G401 (cell line): ENCODE measurements around the gene NCOR2. TPM values are rescaled to one million over a fixed set of nuclear protein-coding genes. Genes with fewer than 3 reads are reported as not detected.
A peak's percentile ranks its signal among the peaks of the same experiment; 100 is the strongest.

Source experiments
- DNase-seq: peaks from one replicate; pipeline ENCODE4 v3.0.0-alpha.2; 2015; ENCODE audit warnings: low spot score
- in situ Hi-C: cut with HindIII; loops from 2 replicates; pipeline ENCODE4 v1.10.0; 2016; ENCODE audit warnings: low sequenced_read_pairs, mixed read lengths
- total RNA-seq: library from RNA; depleted of rRNA; stranded (reverse); fragments of >200 nt; shearing (Covaris generic); gene quantifications from 2 replicates; pipeline ENCODE4 v1.2.3, GENCODE V29; 2014

NCOR2 gene
- total RNA-seq, 1 experiment from 2014 or later, result 19.0 TPM

GRCh38 chr12:124534776-124535740 is 32.4 kb downstream of the NCOR2 start:
- in situ Hi-C loops, result no loop called here
- DNase-seq, result no peak

- in situ Hi-C loops, result no loop called here
Measured at GRCh38 chr12:124533456-124533855, 34.0 kb downstream of the NCOR2 start.

GRCh38 chr12:124532967-124533366 is 34.4 kb downstream of the NCOR2 start:
- in situ Hi-C loops, result no loop called here
- DNase-seq, result no peak

More at GRCh38 chr12:124533456-124533855, 34.0 kb downstream of the NCOR2 start:
- no peak for DNase-seq

DNA sequence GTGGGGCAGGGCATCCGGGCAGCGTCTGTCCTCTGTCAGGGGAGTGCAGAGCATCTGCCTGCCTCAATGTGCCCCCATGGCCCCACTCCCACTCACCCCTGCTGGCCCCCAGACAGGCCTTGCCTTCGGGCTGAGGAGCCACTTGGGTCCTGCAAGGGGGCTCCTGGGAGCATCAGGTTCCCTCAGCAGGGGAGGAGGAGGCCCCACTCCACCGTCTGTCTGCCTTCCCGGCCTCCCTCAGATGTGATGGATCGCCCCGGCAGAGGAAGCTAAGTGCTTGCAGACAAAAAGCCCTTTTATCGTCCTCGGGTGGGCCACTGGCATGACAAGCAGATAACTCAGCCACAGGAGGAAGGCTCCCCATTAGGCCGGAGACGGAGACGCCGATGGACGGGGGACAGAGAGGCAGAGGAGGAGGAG is 35.1 kb downstream of the NCOR2 start:
- DNase-seq, result no peak
- in situ Hi-C loops, result no loop called here

DNA sequence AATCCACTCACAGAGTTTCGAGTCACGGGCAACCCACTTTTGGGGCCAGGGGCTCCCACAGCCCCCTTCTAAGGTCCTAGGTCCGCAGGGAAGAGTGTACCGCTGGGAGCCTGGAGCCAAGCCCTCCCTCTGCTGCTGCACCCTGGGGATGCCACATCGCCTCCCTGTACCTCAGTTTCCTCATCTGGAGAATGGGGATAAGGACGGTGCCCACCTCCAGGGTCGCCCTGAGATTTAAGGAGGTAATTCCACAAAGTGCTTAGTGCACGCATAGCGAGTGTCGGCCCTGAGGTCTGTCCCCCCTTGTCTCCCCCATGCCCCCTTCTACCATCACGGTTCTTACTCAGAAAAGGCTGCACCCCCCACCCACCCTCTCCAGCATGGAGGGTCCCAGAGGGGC is 35.5 kb downstream of the NCOR2 start:
- in situ Hi-C loops, result no loop called here
- DNase-seq, result no peak

GRCh38 chr12:124531281-124531745 is 36.1 kb downstream of the NCOR2 start:
- no peak for DNase-seq
- in situ Hi-C loops, result no loop called here

DNA sequence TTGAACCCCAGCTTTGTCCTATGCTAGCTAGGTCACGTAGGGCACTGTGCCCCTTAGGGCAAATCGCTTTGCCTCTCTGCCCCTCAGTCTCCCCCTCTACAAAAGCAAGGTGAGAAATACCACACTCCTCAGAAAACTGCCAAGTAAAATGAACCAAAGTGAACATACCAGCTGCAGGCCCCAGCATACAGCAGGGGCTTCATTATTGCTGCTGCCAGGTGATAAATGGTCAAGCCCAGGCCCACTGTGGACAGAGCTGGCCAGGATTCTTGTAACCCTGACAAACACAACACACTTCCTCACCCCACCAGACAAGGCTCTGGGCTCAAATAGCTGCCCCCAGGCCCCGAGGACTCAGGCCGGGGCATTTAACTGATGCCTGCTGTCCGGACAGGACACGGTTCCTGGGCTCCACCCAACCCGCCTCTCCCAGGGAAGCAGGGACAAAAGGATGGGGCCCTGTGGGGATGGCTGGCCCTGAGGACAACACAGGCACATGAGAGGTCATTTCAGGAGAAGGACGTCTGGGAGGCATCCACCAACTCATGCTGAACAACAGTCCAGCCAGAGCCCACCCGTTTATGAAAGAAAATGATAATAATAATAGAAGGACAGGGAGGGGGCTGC is 36.7 kb downstream of the NCOR2 start:
- no peak for DNase-seq
- in situ Hi-C loops, result no loop called here

DNA sequence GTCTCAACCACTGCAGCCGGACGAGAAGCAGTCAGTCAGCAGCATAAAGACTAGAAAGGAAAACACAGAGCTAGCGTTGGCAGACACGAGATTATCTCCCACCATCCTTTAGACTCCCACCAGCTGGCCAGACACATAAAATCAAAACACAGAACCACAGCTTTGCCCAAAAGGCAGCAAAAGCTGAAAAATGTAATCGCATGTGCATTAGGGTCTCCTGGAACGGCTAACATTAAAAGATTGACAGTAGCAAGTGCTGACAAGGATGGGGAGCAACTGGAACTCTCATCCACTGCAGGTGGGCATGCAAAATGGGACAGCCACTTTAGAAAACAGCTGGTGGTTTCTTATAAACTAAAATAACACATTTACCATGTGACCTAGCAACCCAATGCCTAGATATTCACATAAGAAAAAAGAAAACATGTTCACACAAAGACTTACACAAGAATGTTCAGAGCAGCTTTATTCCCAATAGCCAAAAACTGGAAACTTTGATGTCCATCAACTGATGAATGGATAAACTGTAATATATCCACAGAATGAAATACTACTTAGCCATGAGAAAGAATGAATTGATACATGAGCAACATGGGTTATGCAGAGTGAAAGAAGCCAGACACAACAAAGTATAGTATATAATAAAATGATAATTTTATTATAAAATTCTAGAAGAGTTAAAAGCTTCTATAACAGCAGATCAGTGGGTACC is 37.7 kb downstream of the NCOR2 start:
- in situ Hi-C loops, result no loop called here
- no peak for DNase-seq

- in situ Hi-C loops, result no loop called here
Measured at GRCh38 chr12:124527861-124528561, 39.4 kb downstream of the NCOR2 start.

DNA sequence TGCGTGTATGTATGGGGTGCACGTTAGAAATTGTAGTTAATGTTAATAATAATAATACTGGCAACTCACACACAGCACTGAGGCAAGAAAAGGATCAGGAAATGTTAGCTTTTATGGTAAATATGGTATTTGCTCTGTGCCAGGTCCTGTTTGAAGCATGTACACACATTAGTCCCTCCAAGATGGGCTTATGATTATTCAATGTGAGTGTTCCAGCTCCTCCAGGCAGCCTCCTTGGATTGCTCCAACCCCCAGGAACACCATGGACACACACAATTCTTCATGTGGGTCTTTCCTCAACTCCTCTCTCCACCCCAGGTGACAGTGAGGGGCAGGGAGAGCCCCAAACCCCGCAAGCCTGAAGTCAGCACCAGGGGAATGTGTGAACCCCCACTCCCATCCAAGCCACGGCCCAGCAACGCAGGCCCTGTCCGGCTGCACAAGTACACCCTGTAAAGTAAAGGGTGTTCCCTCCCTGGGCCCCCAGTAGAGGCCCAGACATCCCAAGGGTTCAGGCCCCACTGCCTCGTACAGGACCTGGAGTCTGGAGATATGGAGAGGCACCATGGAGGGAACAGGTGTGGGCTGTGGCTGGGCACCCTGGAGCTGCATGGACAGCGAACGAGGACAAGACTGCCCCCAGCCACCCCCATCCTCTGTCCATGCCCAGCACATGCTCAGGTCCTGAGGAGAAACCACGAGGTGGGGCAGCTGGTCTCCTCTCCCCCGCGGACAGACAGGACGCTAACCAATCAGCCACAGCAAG is 41.3 kb downstream of the NCOR2 start:
- no peak for DNase-seq
- in situ Hi-C loops, result no loop called here

More at GRCh38 chr12:124527861-124528561, 39.4 kb downstream of the NCOR2 start:
- DNase-seq, result no peak

DNA sequence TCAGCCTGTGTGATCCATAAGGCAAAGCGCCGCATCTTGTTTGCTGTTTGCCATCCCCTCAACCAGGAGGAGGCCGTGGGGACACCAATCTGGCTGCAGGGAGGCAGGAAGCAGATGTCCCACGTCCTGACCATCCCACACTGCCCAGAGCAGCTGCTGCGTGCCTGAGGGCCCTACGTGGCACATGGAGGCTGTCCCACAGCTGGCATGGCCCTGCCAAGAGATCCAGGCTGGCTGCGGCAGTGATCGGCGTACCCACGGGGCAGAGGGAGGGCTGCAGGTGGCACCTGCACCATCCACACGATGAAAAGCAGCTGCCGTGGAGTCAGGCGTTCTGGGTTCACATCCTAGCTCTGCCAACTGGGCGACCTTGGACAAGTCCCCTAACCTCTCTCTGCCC is 42.0 kb downstream of the NCOR2 start:
- DNase-seq, result no peak
- in situ Hi-C loops, result no loop called here

- DNase-seq, result no peak
Measured at GRCh38 chr12:124524231-124524925, 43.0 kb downstream of the NCOR2 start.

GRCh38 chr12:124523071-124523470 is 44.3 kb downstream of the NCOR2 start:
- DNase-seq, result no peak
- in situ Hi-C loops, result no loop called here

More at GRCh38 chr12:124524231-124524925, 43.0 kb downstream of the NCOR2 start:
- in situ Hi-C loops, result no loop called here

- in situ Hi-C loops, result no loop called here
- no peak for DNase-seq
Measured at GRCh38 chr12:124520907-124521306, 46.5 kb downstream of the NCOR2 start.

GRCh38 chr12:124520265-124520701 is 47.1 kb downstream of the NCOR2 start:
- peak; percentile 86 for DNase-seq
- in situ Hi-C loops, result no loop called here

DNA sequence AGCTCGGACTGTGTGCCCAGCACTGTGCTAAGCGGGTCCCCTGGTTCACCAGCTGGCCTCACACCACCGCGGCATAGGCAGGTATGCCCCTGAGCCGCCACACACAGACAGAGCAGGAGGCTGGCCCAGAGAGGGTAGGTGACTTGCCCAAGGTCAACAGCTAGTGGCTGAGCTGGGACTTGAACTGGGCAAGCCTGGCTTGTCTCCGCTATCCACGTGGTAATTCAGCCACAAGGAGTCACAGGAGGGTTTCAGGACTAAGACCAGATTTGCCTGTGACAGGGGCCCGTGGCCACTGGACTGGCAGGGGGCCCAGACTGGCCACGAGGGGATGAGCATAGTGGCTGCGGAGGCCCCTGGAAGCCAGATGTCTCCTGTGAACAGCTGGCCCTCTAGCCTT is 47.7 kb downstream of the NCOR2 start:
- in situ Hi-C loops, result no loop called here
- DNase-seq, result no peak

GRCh38 chr12:124518051-124518932 is 49.1 kb downstream of the NCOR2 start:
- peak; percentile 98 for DNase-seq
- in situ Hi-C loops, result no loop called here
